Tibial artery (tissue), 4 donors: ENCODE results near the gene DCAF6.
"Not testable (repeated sequence)": the region's sequence is repeated elsewhere in the genome, so short reads cannot be mapped to it uniquely, and the experiment has no call there.

Experiments used
- DNase-seq, 2 donors: peaks; one replicate each; pipeline ENCODE4 v3.0.0-alpha.2; 2019
- H3K27ac ChIP-seq, 2 donors: fragments of 200-600 bp; sonication (generic) in 1 of 2; 1 replicate in 1 of 2; 2 replicates in 1 of 2; pipeline ENCODE4 v1.5.1; 2018 to 2019; ENCODE audit warnings: mild to moderate bottlenecking in 1 of 2
- H3K27me3 ChIP-seq, 2 donors: fragments of 200-600 bp; sonication (generic) in 1 of 2; one replicate each; pipeline versions ENCODE4 v1.5.1 to v1.6.0; 2016 to 2019
- H3K36me3 ChIP-seq, 3 donors: fragments of 200-600 bp; sonication (generic) in 2 of 3; one replicate each; pipeline ENCODE4 v1.5.1; 2016 to 2019; ENCODE audit warnings: mild to moderate bottlenecking in 2 of 3
- H3K4me1 ChIP-seq, 4 donors: fragments of 200-600 bp; sonication (generic) in 2 of 4; 1 replicate in 3 of 4; 2 replicates in 1 of 4; pipeline ENCODE4 v1.5.1; 2016 to 2019
- H3K4me3 ChIP-seq, 2 donors: fragments of 200-600 bp; sonication (generic) in 1 of 2; 1 replicate in 1 of 2; 2 replicates in 1 of 2; pipeline ENCODE4 v1.5.1; 2018 to 2019; ENCODE audit warnings: mild to moderate bottlenecking in 2 of 2
- H3K9me3 ChIP-seq, 3 donors: fragments of 200-600 bp; sonication (generic) in 1 of 3; one replicate each; pipeline ENCODE4 v1.5.1; 2016 to 2019
- CTCF ChIP-seq, 2 experiments: fragments of 200-600 bp in 1 of 2; fragments of 450-650 bp in 1 of 2; IDR thresholded peaks; one replicate each; pipeline ENCODE4 v1.5.1; 2017 to 2019; ENCODE audit warnings: antibody characterized with exemption in 2 of 2, mild to moderate bottlenecking in 1 of 2, moderate library complexity in 1 of 2
- intact Hi-C: fragments of 100-400 bp; cut with DNase I; formaldehyde crosslinking; loops from one replicate; pipeline ENCODE4 v1.15.0; 2023; ENCODE audit warnings: low total_unique reads

Gene DCAF6

DNA sequence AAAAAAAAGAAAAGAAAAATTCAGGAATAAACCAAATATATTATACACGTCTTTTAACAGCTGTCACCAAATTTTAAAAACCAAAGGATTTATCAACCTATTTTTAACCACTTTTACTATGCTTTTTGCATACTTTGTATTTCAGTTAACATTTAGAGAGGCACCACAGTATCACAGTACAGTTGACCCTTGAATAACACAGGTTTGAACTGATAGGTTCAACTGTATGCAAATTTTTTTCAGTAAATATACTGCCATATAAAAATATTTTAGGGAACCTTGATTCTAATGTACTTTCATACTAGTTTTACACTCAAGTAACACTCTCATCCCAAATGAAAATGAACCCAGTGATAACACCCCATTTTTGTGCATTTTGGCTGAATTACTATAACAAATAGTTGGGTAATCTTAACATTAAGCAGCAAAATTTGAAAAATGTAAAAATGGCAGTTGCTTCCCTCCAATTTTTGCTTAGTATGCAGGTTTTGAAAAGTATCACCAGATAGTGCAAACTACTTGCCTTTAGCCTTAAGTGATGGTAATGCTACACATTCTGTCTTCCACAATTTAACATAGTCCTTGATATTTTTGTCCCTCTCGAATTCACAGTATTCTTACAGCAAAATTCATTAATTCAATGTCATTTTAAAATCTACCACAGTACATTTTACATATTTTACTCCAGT lies 11.8 kb upstream of the DCAF6 start:
- no peaks in the 10 kb centered on the region for H3K36me3 ChIP-seq
- no peak overlapping the region for H3K27ac ChIP-seq
- H3K4me3 ChIP-seq = no peak overlapping the region
- H3K27me3 ChIP-seq = no peaks in the 10 kb centered on the region
- no peak for TF ChIP-seq CTCF (IDR thresholded peaks at IDR 0.05)
- intact Hi-C loops = no loop called here
- peaks cover 0 to 27% (median 3%) of the 10 kb centered on the region in 4 donors for H3K4me1 ChIP-seq
- H3K9me3 ChIP-seq = no peaks in the 10 kb centered on the region
- DNase-seq = no peak

DNA sequence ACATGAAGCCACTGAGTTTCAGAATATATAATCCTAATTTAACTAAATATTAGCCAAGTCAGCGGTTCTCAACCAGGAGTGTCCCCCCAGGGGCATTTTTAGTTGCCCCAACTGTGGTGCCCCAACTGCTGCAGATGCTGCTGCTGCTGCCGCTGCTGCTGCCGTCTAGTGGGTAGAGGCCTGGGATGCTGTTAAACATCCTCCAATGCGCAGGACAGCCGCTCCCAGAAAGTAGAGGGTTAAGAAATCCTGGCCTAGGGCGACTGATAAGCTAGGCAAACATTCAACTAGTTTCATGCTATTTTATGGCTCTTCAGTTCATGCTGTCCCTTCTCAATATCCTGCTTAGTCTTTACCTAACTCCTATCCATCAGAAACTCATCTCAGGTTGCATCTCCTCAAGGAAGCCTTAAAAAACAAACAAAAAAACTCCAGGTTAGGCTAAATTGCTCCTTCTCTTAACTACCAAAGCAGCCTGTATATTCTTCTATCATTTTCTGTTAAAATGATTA lies 9.9 kb upstream of the DCAF6 start:
- no peaks in the 10 kb centered on the region for H3K36me3 ChIP-seq
- H3K27me3 ChIP-seq = no peaks in the 10 kb centered on the region
- no peak for TF ChIP-seq CTCF (IDR thresholded peaks at IDR 0.05)
- no peak overlapping the region for H3K4me3 ChIP-seq
- no peak for DNase-seq
- intact Hi-C loops = no loop called here
- peaks cover 0 to 32% (median 5%) of the 10 kb centered on the region in 4 donors for H3K4me1 ChIP-seq
- H3K9me3 ChIP-seq = no peaks in the 10 kb centered on the region
- no peak overlapping the region for H3K27ac ChIP-seq

GRCh38 chr1:167927046-167927754 lies 9.3 kb upstream of the DCAF6 start:
- Histone ChIP-seq H3K27me3 (no peaks in the 10 kb centered on the region), H3K4me1 (peaks cover 0 to 29% (median 5%) of the 10 kb centered on the region in 4 donors), H3K9me3 (no peaks in the 10 kb centered on the region), H3K4me3 (no peak overlapping the region), H3K27ac (no peak overlapping the region), H3K36me3 (no peaks in the 10 kb centered on the region)
- no peak for TF ChIP-seq CTCF (IDR thresholded peaks at IDR 0.05)
- intact Hi-C loops = no loop called here
- DNase-seq = no peak

DNA sequence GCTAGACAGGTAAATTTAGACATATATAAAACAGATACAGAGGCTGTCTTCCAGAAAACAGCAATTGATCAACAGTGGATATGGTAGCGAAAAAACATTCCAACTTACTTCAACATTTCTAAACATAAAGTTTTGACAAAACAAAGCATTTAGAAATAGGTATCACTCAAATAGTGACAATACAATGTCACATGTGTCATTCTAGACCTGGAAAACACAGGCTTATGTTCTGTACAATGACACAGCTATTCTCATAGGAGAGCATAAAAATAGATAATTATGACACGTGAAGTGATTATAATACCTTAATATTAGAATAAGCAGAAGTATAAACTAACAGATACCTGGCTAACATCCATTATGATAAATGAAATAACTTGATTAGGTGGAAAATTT lies 8.0 kb upstream of the DCAF6 start:
- Histone ChIP-seq H3K27ac (no peak overlapping the region), H3K4me1 (peaks cover 0 to 30% (median 5%) of the 10 kb centered on the region in 4 donors), H3K4me3 (no peak overlapping the region), H3K9me3 (no peaks in the 10 kb centered on the region), H3K36me3 (no peaks in the 10 kb centered on the region), H3K27me3 (no peaks in the 10 kb centered on the region)
- no peak for TF ChIP-seq CTCF (IDR thresholded peaks at IDR 0.05)
- no peak for DNase-seq
- intact Hi-C loops = no loop called here

DNA sequence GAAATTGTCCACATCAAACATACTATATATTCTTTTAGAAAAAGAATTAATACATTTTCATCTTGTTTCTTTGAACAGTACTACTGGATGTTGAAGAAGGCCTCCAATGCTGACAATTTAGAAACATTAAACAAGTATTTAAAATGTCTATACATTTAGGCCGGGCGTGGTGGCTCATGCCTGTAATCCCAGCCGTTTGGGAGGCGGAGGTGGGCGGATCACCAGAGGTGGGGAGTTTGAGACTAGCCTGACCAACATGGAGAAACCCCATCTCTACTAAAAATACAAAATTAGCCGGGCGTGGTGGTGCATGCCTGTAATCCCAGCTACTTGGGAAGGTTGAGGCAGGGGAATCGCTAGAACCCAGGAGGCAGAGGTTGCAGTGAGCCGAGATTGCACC lies 7.6 kb upstream of the DCAF6 start:
- H3K4me1 ChIP-seq = peaks cover 0 to 35% (median 7%) of the 10 kb centered on the region in 4 donors
- DNase-seq, H3K9me3 ChIP-seq, intact Hi-C loops, H3K4me3 ChIP-seq, H3K27me3 ChIP-seq, H3K27ac ChIP-seq, H3K36me3 ChIP-seq: not testable (repeated sequence)

- H3K27ac ChIP-seq = no peak overlapping the region
- intact Hi-C loops = loop anchor here (10.0 kb wide), 1 partner anchor 205 kb away; the partner anchor contains the start of gene MPZL1
- TF ChIP-seq CTCF (IDR thresholded peaks at IDR 0.05) = no peak
- H3K36me3 ChIP-seq = no peaks in the 10 kb centered on the region
- DNase-seq = no peak
- H3K4me1 ChIP-seq = peaks cover 0 to 43% (median 14%) of the 10 kb centered on the region in 4 donors
- H3K4me3 ChIP-seq = no peak overlapping the region
- H3K9me3 ChIP-seq = no peaks in the 10 kb centered on the region
- H3K27me3 ChIP-seq = no peaks in the 10 kb centered on the region
Measured at GRCh38 chr1:167929725-167930124, 6.8 kb upstream of the DCAF6 start.
